Renal pelvis (tissue), 12 donors: ENCODE measurements around the gene SEMA4D. TPM values are rescaled to one million over a fixed set of nuclear protein-coding genes. Genes with fewer than 3 reads are reported as not detected.
A peak's percentile ranks its signal among the peaks of the same experiment; 100 is the strongest.

ENCODE experiments used
- DNase-seq: peaks from one replicate; pipeline ENCODE4 v3.0.0-alpha.2; 2013
- long read RNA-seq, 16 experiments: transcript quantifications; one replicate each; lab custom pipeline, GENCODE V29; 2026
- polyA plus RNA-seq, 3 donors: library from polyadenylated mRNA; unstranded; fragments of 120-200 nt; gene quantifications; one replicate each; pipeline ENCODE4 v1.2.1, GENCODE V29; 2013; ENCODE audit not compliant: insufficient read length in 3 of 3

SEMA4D gene
- polyA plus RNA-seq = 10 to 100 TPM; 48.5 to 67.5 (median 64.1) TPM
- long read RNA-seq, donor 1, partial matches to known transcripts = 0 of 2 reads
- long read RNA-seq, donor 1, other reads (novel, unspliced or antisense) = 0 of 2 reads
- long read RNA-seq, donor 2, partial matches to known transcripts = 0 of 6 reads
- long read RNA-seq, donor 2, other reads (novel, unspliced or antisense) = 0 of 6 reads
- long read RNA-seq, donor 3, full-length matches to known transcripts = 7 of 7 reads
- long read RNA-seq, donor 3, partial matches to known transcripts = 0 of 7 reads
- long read RNA-seq, donor 3, other reads (novel, unspliced or antisense) = 0 of 7 reads
- long read RNA-seq, donor 4, partial matches to known transcripts = 0 of 3 reads
- long read RNA-seq, donor 4, other reads (novel, unspliced or antisense) = 0 of 3 reads
- long read RNA-seq, donor 5, partial matches to known transcripts = 0 of 3 reads
- long read RNA-seq, donor 5, other reads (novel, unspliced or antisense) = 0 of 3 reads
- long read RNA-seq, donor 6, partial matches to known transcripts = 0 of 10 reads
- long read RNA-seq, donor 6, other reads (novel, unspliced or antisense) = 0 of 10 reads
- long read RNA-seq, donor 7, full-length matches to known transcripts = 6 of 6 reads
- long read RNA-seq, donor 7, partial matches to known transcripts = 0 of 6 reads
- long read RNA-seq, donor 7, other reads (novel, unspliced or antisense) = 0 of 6 reads
- long read RNA-seq, donor 8, partial matches to known transcripts = 5 of 6 reads
- long read RNA-seq, donor 8, other reads (novel, unspliced or antisense) = 0 of 6 reads
- long read RNA-seq, donor 9, partial matches to known transcripts = 0 of 2 reads
- long read RNA-seq, donor 9, other reads (novel, unspliced or antisense) = 0 of 2 reads
- long read RNA-seq, donor 10, partial matches to known transcripts = 0 of 4 reads
- long read RNA-seq, donor 10, other reads (novel, unspliced or antisense) = 0 of 4 reads
- long read RNA-seq, donor 11, full-length matches to known transcripts = 6 of 6 reads
- long read RNA-seq, donor 11, partial matches to known transcripts = 0 of 6 reads
- long read RNA-seq, donor 11, other reads (novel, unspliced or antisense) = 0 of 6 reads
- long read RNA-seq, donor 12, full-length matches to known transcripts = 5 of 5 reads
- long read RNA-seq, donor 12, partial matches to known transcripts = 0 of 5 reads
- long read RNA-seq, donor 12, other reads (novel, unspliced or antisense) = 0 of 5 reads
- long read RNA-seq, donor 13, partial matches to known transcripts = 0 of 9 reads
- long read RNA-seq, donor 13, other reads (novel, unspliced or antisense) = 0 of 9 reads
- long read RNA-seq, donor 14 = 0 reads
- long read RNA-seq, donor 15, full-length matches to known transcripts = 3 of 3 reads
- long read RNA-seq, donor 15, partial matches to known transcripts = 0 of 3 reads
- long read RNA-seq, donor 15, other reads (novel, unspliced or antisense) = 0 of 3 reads
- long read RNA-seq, donor 16, partial matches to known transcripts = 0 of 4 reads
- long read RNA-seq, donor 16, other reads (novel, unspliced or antisense) = 0 of 4 reads

DNA sequence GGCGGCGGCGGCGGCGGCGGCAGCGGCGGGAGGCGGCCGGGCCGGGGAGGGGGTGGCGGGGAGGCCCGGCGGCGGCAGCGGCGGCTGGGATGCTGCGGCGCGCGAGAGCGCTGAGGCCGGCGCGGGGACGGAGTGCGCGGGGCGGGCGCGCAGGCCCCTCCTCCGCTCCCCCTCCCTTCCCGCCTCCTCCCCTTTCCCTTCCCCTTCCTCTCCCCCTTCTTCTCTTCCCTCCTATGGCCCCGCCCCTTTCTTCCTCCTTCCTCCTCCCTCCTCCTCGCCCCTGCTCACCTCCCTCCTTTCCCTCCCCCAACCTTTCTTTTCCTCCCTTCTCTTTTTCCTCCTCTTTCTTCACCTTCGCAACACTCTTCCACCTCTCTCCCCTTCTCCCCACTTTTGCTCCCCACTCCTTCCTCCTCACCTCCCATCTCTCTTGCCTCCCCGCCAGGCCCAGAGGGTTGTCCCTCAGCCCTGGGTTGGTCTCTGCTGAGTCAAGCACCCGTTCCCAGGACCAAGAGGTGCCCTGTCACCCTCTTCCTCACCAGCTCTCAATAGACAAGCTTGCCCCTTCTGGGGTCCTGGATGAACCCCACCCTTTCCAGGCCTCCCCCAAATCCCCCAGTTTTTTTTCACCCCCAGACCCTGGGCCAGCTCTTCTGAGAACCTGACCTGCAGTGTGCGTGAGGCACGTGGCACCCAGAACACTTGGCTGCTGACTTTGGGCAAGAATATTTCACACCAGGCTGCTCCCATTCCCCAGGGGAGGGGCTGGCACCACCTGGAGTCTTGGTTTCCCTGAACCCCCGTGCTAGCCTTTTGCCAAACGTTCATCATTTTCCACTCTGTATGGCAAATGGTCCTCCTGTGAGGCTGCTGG is at the start of gene SEMA4D:
Gene SEMA4D, minus strand, starts transcription at position 136 of the 874 bp plus-strand sequence. CDS start 92,657 bp downstream, outside the sequence.
- peak; percentile 75 for DNase-seq

DNA sequence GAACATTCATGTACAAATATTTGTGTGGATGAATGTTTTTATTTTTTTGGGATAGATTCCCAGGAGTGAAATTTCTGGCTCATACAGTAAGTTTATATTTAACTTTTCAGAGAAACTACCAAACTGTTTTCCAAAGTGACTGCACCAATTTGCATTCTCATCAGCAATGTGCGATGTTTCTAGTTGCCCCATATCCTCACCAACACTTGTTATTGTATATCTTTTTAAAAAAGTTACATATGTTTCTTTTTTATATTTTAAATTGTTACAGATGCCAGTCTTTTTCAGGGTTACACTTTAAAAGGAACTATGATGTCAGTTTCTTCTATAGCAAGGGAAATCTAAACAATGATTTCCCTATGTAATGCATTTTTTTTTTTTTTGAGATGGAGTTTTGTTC is 49.1 kb upstream of the SEMA4D start:
- DNase-seq = no peak

DNA sequence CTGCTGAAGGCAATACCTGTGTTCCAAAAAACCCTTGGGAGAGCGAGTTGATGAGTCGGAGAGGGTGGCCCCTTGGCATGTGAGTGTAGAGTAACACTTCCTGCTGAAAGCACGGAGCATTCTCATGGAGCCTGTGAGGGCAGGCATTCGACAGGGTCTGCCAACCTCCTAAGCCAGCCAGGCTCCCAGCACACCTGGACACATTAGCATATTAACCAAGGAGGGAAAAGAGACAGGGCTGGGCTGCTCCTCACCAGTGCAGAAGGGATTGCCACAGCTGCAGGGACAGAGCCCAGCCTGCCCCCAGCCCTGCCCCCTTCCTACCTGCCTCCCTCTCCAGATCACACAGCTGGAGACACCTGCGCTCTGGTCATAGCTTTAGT is 46.4 kb upstream of the SEMA4D start:
- DNase-seq = no peak

GRCh38 chr9:89543621-89544278 is 45.8 kb upstream of the SEMA4D start:
- no peak for DNase-seq

GRCh38 chr9:89543111-89543510 is 45.2 kb upstream of the SEMA4D start:
- no peak for DNase-seq

DNA sequence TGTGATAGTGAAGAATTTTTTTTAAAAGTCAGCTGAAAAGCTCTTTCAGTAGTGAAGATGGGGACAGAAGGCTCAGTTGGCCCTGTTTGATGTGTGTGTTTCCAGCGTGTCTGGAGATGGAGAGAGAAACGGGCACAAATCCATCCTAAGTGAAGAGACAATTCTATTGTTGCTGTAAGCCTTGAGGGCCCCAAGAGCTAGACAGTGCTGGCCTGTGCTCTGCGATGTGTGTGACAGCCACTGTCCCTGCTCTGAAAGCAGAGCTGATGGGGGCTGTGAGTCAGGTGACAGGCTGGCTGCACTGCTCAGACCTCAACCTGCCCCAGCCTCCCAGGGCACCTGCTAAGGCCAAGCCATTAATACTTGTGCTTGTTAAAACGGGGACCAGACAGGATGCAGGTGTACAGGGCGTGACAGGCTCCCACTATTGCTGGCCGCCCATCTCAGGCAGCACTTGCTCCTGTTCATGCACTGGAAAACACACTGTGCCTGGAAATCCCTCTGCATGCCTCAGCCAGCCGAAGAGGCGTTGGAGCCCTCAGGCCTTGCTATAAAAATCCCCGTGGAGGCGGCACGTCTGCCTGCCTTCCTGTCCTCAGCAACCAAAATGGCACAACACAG is 44.6 kb upstream of the SEMA4D start:
- DNase-seq = no peak

GRCh38 chr9:89541798-89542197 is 43.9 kb upstream of the SEMA4D start:
- no peak for DNase-seq

DNA sequence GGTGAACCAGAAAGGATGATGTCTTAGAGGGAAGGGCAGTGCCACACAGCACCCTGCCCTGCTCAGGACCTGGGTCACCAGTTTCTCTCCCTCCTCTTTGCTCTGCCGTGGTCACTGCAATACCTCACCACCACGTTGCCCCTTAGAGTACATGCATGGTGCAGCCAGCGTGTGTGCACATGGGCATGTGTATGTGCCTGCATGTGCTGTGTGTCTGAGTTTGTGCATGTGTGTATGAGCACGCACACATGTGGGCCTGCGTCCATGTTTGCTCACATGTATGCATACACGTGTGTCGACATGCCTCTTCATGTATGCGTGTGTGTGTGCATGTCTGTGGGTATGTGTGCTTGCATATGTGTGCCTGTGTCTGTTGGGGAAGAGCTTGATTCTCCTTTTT is 41.5 kb upstream of the SEMA4D start:
- DNase-seq = no peak

DNA sequence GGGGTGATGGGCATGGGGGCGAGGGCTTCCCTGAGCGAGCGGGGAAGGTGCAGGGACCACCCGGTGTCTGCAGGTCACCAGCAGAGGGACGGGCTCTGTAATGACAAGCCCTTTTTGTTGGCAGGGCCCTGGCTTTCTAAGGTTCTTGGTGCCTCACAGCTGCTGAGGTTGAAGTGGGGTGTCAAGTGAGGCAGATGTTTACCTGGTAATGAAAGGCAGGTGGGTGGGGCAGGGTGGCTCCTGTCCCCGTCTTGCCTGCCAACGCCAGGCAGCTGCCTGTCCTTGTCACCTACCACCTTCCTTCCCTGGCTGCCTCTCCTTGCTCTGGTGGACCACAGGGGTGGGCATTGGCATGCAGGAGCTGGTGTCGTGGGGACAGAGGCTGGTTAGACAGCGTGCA is 41.0 kb upstream of the SEMA4D start:
- DNase-seq = no peak

DNA sequence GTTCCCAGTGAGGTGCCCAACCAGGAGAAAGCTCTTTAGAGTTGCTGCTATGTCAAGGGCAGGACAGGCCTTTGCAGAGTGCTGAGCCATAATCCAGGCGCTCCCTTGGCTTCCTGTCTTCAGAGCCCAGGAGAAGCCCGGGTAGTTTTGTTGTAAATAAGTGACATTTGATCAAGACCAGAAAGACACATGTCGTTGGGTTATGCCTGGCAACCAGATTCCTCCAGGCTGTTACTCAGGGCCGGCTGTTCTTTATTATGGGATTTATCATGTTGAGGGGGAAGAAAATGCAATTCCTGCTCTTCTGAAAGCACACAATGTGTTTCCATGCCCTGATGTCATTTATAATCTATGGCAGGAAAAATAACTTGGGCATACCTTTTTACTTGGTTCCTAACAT is 39.3 kb upstream of the SEMA4D start:
- DNase-seq = no peak

DNA sequence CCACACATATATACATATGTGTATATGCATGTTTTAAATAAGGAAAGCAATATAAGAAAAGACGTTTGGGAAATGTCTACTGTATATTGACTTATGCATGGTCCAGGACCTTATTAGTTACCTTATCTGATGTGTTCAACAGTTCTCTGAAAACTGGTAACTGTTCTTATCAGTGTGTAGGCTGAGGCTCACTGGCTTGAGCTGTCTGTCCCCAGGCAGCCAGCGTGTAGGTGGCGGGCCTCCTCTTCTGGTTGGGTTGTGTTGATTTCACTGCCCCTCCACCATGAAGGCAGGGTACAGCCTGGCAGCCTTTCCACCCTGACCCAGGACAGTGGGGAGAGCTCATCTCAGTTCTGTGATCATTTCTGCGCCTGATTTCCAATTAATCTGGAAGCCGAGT is 38.7 kb upstream of the SEMA4D start:
- DNase-seq = no peak

GRCh38 chr9:89536145-89536574 is 38.2 kb upstream of the SEMA4D start:
- DNase-seq = no peak

DNA sequence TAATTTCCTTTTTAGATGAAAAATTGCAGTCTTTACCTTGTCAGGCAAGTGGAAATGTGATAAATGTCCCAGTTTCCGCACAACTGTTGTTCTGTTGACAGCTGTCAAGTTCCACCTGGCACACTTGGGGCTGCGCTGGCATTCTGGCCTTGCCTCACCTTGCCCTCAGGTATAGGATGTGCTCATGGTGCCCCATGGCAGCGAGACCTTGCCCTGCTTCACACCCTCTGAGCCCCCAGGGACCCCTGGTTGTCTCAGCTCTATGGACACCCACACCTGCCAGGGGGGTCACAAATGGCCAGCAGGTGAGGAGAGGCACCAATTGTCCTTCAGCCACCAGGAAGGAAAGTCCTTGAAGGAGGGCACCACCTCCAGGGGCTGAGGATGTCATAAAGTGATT is 37.5 kb upstream of the SEMA4D start:
- no peak for DNase-seq

DNA sequence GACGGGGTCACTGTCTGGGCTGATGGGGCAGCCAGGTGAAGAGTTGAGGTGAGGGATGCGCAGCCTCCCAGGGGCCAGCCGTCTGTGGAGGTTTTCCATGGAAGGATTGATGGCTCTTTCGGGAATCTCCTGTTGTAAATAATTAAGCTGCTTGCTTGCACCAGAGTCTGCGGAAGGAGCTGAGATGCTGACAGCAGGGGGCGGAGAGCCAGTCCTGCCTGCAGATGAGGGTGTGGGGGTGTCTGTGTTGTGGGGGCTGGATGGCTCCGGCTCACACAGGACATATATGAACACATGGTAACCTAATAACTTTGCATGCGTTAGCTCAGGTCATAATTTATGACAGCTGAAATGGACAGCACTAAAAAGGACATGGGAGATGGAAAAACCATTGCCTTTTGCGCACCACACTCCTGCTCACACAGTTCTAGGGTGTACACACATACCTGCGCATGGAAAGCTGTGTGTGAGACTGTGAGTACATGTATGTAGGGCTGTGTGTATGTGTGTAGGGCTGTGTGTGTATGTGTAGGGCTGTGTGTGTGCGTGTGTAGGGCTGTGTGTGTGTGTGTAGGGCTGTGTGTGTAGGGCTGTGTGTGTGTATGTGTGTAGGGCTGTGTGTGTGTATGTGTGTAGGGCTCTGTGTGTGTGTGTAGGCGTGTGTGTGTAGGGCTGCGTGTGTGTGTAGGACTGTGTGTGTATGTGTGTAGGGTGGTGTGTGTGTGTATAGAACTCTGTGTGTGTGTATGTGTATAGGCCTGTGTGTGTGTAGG is 36.8 kb upstream of the SEMA4D start:
- DNase-seq = peak; percentile 69

- peak; percentile 81 for DNase-seq
Observed at GRCh38 chr9:89533411-89534095, 35.6 kb upstream of the SEMA4D start.

DNA sequence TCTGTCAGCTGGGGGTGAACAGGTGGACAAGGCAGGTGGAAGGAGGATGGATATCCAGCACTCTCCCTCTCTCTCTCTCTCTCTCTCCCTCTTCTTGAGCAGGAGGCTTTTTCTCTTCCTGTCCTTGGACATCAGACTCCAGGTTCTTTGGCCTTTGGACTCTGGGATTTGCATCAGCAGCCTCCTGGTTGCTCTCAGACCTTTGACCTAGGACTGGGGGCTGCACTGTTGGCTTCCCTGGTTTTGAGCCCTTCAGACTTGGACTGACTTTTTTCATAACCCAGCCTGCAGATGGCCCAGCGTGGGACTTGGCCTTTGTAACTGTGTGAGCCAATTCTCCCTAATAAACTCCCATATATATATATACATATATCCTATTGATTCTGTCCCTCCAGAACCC is 35.0 kb upstream of the SEMA4D start:
- no peak for DNase-seq

DNA sequence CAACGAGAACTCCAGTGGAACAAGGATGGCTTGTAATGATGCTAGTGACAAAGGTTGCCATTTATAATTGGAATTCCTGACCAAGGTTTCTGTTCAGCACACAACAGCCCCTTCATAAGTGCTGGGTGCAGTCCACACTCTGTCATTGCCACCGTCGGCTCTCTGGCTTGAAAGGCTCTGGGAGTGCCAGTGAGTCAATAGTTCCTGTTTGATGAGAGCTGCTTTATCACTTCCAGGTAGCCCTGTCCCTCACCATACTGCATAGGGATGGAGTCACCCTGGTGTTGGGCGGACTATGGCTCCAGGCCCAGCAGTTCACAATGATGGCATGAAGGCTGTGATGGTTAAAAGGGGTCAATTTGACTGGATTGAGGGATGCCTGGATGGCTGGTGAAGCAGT is 34.6 kb upstream of the SEMA4D start:
- DNase-seq = no peak

GRCh38 chr9:89531766-89532165 is 33.9 kb upstream of the SEMA4D start:
- DNase-seq = no peak
